Neuronal stem cell (in vitro differentiated cells): ENCODE results near the gene OR8B8.

Source experiments
- DNase-seq: peaks from one replicate; pipeline ENCODE4 v3.0.0-alpha.2; 2013; ENCODE audit warnings: low spot score
- H2AFZ ChIP-seq: one replicate; pipeline ENCODE4 v1.6.1; 2013; ENCODE audit warnings: mild to moderate bottlenecking, low read length, inconsistent platforms
- H2AK5ac ChIP-seq: 2 replicates; pipeline ENCODE4 v1.6.1; 2013; ENCODE audit warnings: low read depth, mild to moderate bottlenecking, inconsistent platforms, low read length, moderate library complexity, mixed read lengths
- H2BK120ac ChIP-seq: 2 replicates; pipeline ENCODE4 v1.6.1; 2013; ENCODE audit warnings: low read depth, mild to moderate bottlenecking, inconsistent platforms, low read length, moderate library complexity, mixed read lengths
- H2BK12ac ChIP-seq: one replicate; pipeline ENCODE4 v1.6.1; 2013; ENCODE audit warnings: low read length, inconsistent platforms
- H2BK15ac ChIP-seq: 2 replicates; pipeline ENCODE4 v1.6.1; 2013; ENCODE audit warnings: mild to moderate bottlenecking, low read length, inconsistent platforms, mixed read lengths
- H2BK5ac ChIP-seq: one replicate; pipeline ENCODE4 v1.6.1; 2013; ENCODE audit warnings: inconsistent platforms, mild to moderate bottlenecking, low read length, moderate library complexity
- H3K14ac ChIP-seq: one replicate; pipeline ENCODE4 v1.6.1; 2013; ENCODE audit warnings: low read length, inconsistent platforms
- H3K18ac ChIP-seq: 2 replicates; pipeline ENCODE4 v1.6.1; 2013; ENCODE audit warnings: low read length, inconsistent platforms
- H3K23ac ChIP-seq: 2 replicates; pipeline ENCODE4 v1.6.1; 2013; ENCODE audit warnings: low read depth, mild to moderate bottlenecking, mixed read lengths, low read length, inconsistent platforms; ENCODE audit not compliant: poor library complexity
- H3K27ac ChIP-seq: replicated peaks from 3 replicates; pipeline ENCODE4 v1.5.1; 2013; ENCODE audit warnings: low read length, inconsistent platforms
- H3K27me3 ChIP-seq, 3 experiments: 2 replicates each; pipeline ENCODE4 v1.6.1; 2013; ENCODE audit warnings: low read length in 3 of 3, mild to moderate bottlenecking in 2 of 3, inconsistent platforms in 1 of 3, low read depth in 1 of 3, mixed read lengths in 1 of 3, moderate library complexity in 1 of 3; ENCODE audit not compliant: control insufficient read depth in 3 of 3, insufficient read depth in 3 of 3
- H3K36me3 ChIP-seq, 2 donors: replicated peaks in 1 of 2; 2 replicates each; pipeline ENCODE4 v1.6.1; 2013; ENCODE audit warnings: low read length in 2 of 2; ENCODE audit not compliant: control insufficient read depth in 2 of 2, insufficient read depth in 2 of 2
- H3K4ac ChIP-seq: 2 replicates; pipeline ENCODE4 v1.6.1; 2013; ENCODE audit warnings: inconsistent platforms, mild to moderate bottlenecking, low read length, moderate library complexity
- H3K4me1 ChIP-seq, 2 donors: 1 replicate in 1 of 2; 2 replicates in 1 of 2; pipeline ENCODE4 v1.6.1; 2013; ENCODE audit warnings: low read length in 2 of 2, low read depth in 1 of 2; ENCODE audit not compliant: control insufficient read depth in 2 of 2, insufficient read depth in 1 of 2
- H3K4me2 ChIP-seq: one replicate; pipeline ENCODE4 v1.6.1; 2013; ENCODE audit warnings: mild to moderate bottlenecking, low read length, inconsistent platforms; ENCODE audit not compliant: insufficient read depth, poor library complexity, severe bottlenecking
- H3K4me3 ChIP-seq, 2 donors: 2 replicates each; pipeline ENCODE4 v1.5.1; 2013; ENCODE audit warnings: low read length in 2 of 2, mild to moderate bottlenecking in 2 of 2, inconsistent platforms in 1 of 2, moderate library complexity in 1 of 2
- H3K79me1 ChIP-seq: one replicate; pipeline ENCODE4 v1.6.1; 2013; ENCODE audit warnings: low read depth, mild to moderate bottlenecking, inconsistent platforms, low read length, moderate library complexity
- H3K9ac ChIP-seq: one replicate; pipeline ENCODE4 v1.6.1; 2013; ENCODE audit warnings: mild to moderate bottlenecking, low read depth, low read length, inconsistent platforms; ENCODE audit not compliant: poor library complexity
- H3K9me3 ChIP-seq, 2 donors: replicated peaks in 1 of 2; 2 replicates each; pipeline versions ENCODE3 to v1.6.1; 2013; ENCODE audit warnings: low read length in 2 of 2, mild to moderate bottlenecking in 2 of 2, inconsistent platforms in 1 of 2, low read depth in 1 of 2, mixed read lengths in 1 of 2, moderate library complexity in 1 of 2; ENCODE audit not compliant: control insufficient read depth in 2 of 2, insufficient read depth in 1 of 2
- H4K8ac ChIP-seq: one replicate; pipeline ENCODE4 v1.6.1; 2013; ENCODE audit warnings: low read depth, mild to moderate bottlenecking, inconsistent platforms, low read length, moderate library complexity
- H4K91ac ChIP-seq: one replicate; pipeline ENCODE4 v1.6.1; 2013; ENCODE audit warnings: low read length, low read depth, mild to moderate bottlenecking, inconsistent platforms; ENCODE audit not compliant: poor library complexity
- WGBS, 2 donors: extraction: QIAGEN DNeasy Blood & Tissue Kit; methylation state at CpG; one replicate each; pipeline ENCODE4 v1.1.7; 2013; ENCODE audit warnings: missing lambda C conversion rate in 2 of 2, mixed read lengths in 1 of 2; ENCODE audit not compliant: insufficient read length in 2 of 2, insufficient replicate concordance in 1 of 2; ENCODE audit errors: extremely low coverage in 2 of 2; 5-methylcytosine and 5-hydroxymethylcytosine counted together

The OR8B8 gene

DNA sequence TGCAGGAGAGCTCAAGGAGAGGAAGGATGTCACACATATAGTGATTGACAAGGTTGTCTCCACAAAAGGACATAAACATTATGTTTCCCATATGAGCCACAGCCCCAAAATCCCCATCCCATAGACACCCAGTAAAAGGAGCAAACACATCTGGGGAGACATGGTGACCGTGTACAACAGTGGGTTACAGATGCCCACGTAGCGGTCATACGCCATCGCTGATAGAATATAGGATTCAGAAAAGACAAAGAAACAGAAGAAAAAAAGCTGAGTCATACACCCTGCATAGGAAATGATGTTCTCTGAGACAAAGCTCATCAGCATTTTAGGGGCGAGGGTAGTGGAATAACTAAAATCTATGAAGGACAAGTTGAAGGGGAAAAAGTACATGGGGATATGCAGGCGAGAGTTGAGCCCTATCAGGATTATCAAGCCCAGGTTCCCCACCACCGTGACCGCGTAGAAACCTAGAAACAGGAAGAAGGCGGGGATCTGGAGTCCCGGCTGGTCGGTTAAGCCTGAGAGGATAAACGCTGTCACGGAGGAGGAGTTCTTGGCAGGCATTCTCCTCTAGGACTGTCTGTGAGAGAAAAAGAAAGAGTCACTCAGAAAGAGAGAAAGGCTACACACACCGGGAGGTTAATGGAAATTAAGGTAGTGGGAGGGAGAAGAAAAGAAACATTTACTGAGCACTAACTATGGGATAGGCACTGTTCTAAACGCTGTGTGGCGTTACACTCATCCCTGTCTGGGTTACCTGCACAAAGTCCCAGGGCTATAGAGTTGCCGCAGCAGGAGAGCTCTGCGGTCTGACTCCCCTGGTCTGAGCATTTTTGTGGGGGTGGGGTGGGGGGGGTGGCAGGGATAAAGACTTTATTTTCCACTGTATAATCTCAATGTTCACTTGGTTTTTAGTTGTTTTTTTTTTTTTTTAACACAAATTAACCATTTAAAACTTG lies 36.1 kb upstream of the OR8B8 start:
- no peak overlapping the region for H4K8ac ChIP-seq
- no peak overlapping the region for H3K18ac ChIP-seq
- no peak for DNase-seq
- H3K4me2 ChIP-seq: no peak overlapping the region
- no peaks in the 10 kb centered on the region for H3K36me3 ChIP-seq
- H3K4me3 ChIP-seq: peak overlapping the region in 1 of 2 donors; percentile 2
- no peak overlapping the region for H2BK12ac ChIP-seq
- no peak overlapping the region for H4K91ac ChIP-seq
- H3K27me3 ChIP-seq: no peaks in the 10 kb centered on the region
- no peak overlapping the region for H2AK5ac ChIP-seq
- WGBS, 2 donors: no CpG with 5 or more reads among the region's 20 CpGs
- H3K4ac ChIP-seq: no peak overlapping the region
- H2BK15ac ChIP-seq: no peak overlapping the region
- no peak overlapping the region for H2BK120ac ChIP-seq
- H3K27ac ChIP-seq: no peak overlapping the region
- H3K23ac ChIP-seq: no peak overlapping the region
- no peak overlapping the region for H3K14ac ChIP-seq
- H3K79me1 ChIP-seq: no peaks in the 10 kb centered on the region
- peak overlapping the region; percentile 80 for H2AFZ ChIP-seq
- H3K4me1 ChIP-seq: peaks cover 0 to 4% of the 10 kb centered on the region in 2 donors
- H3K9me3 ChIP-seq: no peaks in the 10 kb centered on the region
- H3K9ac ChIP-seq: no peak overlapping the region
- no peak overlapping the region for H2BK5ac ChIP-seq

DNA sequence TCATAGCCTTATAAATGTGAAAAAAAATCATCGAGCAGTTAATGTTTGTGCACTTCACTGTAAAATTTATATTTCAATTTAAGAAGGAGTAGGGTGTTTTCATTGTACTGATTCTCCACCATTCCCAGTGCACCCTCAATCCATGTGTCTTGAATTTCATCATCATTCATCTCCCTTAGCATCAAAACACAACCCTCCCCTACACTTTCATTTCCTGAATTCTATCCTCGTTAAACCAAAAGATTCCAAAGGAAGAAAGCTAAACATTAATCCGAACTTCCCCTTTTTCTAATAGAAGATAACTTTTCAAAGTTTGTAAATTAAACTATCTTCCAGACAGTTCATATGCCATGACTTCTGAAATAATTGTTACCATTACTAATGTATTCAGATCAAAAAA lies 34.1 kb upstream of the OR8B8 start:
- Histone ChIP-seq H3K23ac (no peak overlapping the region), H3K14ac (no peak overlapping the region), H3K4me3 (no peak overlapping the region), H3K79me1 (no peaks in the 10 kb centered on the region), H2BK5ac (no peak overlapping the region), H3K4me1 (peaks cover 0 to 4% of the 10 kb centered on the region in 2 donors), H2BK120ac (no peak overlapping the region), H2BK12ac (no peak overlapping the region), H4K8ac (no peak overlapping the region), H3K4me2 (no peak overlapping the region), H2AK5ac (no peak overlapping the region), H3K18ac (no peak overlapping the region), H2BK15ac (no peak overlapping the region), H3K4ac (no peak overlapping the region), H3K27ac (no peak overlapping the region), H3K27me3 (no peaks in the 10 kb centered on the region), H2AFZ (no peak overlapping the region), H4K91ac (no peak overlapping the region), H3K9me3 (no peaks in the 10 kb centered on the region), H3K36me3 (no peaks in the 10 kb centered on the region), H3K9ac (no peak overlapping the region)
- no peak for DNase-seq
- WGBS, 2 donors: no CpG with 5 or more reads among the region's 3 CpGs

- no peak overlapping the region for H3K18ac ChIP-seq
- no peak overlapping the region for H2BK120ac ChIP-seq
- no peaks in the 10 kb centered on the region for H3K79me1 ChIP-seq
- no peak overlapping the region for H2AFZ ChIP-seq
- H3K23ac ChIP-seq: no peak overlapping the region
- H4K8ac ChIP-seq: no peak overlapping the region
- H3K4me1 ChIP-seq: no peaks in the 10 kb centered on the region
- no CpG with 5 or more reads among the region's 2 CpGs for WGBS, 2 donors
- no peak overlapping the region for H3K14ac ChIP-seq
- no peak overlapping the region for H4K91ac ChIP-seq
- no peaks in the 10 kb centered on the region for H3K9me3 ChIP-seq
- no peaks in the 10 kb centered on the region for H3K27me3 ChIP-seq
- H3K27ac ChIP-seq: no peak overlapping the region
- no peak overlapping the region for H3K4me3 ChIP-seq
- no peak for DNase-seq
- H3K36me3 ChIP-seq: no peaks in the 10 kb centered on the region
- H2BK5ac ChIP-seq: no peak overlapping the region
- H3K4ac ChIP-seq: no peak overlapping the region
- no peak overlapping the region for H2BK12ac ChIP-seq
- no peak overlapping the region for H2BK15ac ChIP-seq
- H3K4me2 ChIP-seq: no peak overlapping the region
- no peak overlapping the region for H3K9ac ChIP-seq
- H2AK5ac ChIP-seq: no peak overlapping the region
These were observed 29.8 kb upstream of the OR8B8 start for GRCh38 chr11:124475265-124475664.

DNA sequence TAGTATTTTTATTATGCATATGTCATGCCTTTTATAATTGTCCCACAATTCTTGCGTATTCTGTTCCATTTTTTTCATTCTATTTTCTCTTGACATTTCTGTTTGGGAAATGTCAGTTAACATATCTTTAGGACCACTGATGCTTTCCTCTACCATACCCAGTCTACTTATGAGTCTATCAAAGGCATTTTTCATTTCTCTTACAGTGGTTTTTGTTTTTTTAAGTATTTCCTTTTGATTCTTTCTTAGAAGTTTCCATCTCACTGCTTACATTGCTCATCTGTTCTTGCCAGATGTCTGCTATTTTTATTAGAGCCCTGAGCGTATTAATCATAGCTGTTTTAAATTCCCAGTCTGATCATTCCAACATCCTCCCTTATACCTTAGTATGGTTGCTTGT lies 29.3 kb upstream of the OR8B8 start:
- no peak overlapping the region for H3K4me2 ChIP-seq
- H2BK12ac ChIP-seq: no peak overlapping the region
- H3K36me3 ChIP-seq: no peaks in the 10 kb centered on the region
- no peak overlapping the region for H4K91ac ChIP-seq
- no peak overlapping the region for H3K9ac ChIP-seq
- H3K18ac ChIP-seq: no peak overlapping the region
- no peak overlapping the region for H2AK5ac ChIP-seq
- no peaks in the 10 kb centered on the region for H3K9me3 ChIP-seq
- H3K27me3 ChIP-seq: no peaks in the 10 kb centered on the region
- no peak overlapping the region for H2BK120ac ChIP-seq
- no peak overlapping the region for H3K4me3 ChIP-seq
- H3K23ac ChIP-seq: no peak overlapping the region
- no peak overlapping the region for H3K27ac ChIP-seq
- H3K4me1 ChIP-seq: no peaks in the 10 kb centered on the region
- H3K14ac ChIP-seq: no peak overlapping the region
- H2AFZ ChIP-seq: no peak overlapping the region
- H4K8ac ChIP-seq: no peak overlapping the region
- no CpG with 5 or more reads among the region's 2 CpGs for WGBS, 2 donors
- H2BK5ac ChIP-seq: no peak overlapping the region
- no peak overlapping the region for H2BK15ac ChIP-seq
- H3K4ac ChIP-seq: no peak overlapping the region
- DNase-seq: no peak
- H3K79me1 ChIP-seq: no peaks in the 10 kb centered on the region
